Muscle of arm (tissue), 14 donors: Measurements from ENCODE around the gene PMPCB. TPM values are rescaled to one million over a fixed set of nuclear protein-coding genes. Genes with fewer than 3 reads are reported as not detected.
"Not testable (repeated sequence)": the region's sequence is repeated elsewhere in the genome, so short reads cannot be mapped to it uniquely, and the experiment has no call there.

Source experiments
- DNase-seq: peaks from one replicate; pipeline ENCODE4 v3.0.0-alpha.2; 2013
- long read RNA-seq, 11 donors: transcript quantifications; one replicate each; lab custom pipeline, GENCODE V29; 2026
- polyA plus RNA-seq, 12 donors: library from polyadenylated mRNA; unstranded; fragments of 120-200 nt; gene quantifications; one replicate each; pipeline ENCODE4 v1.2.1, GENCODE V29; 2013; ENCODE audit not compliant: insufficient read length in 12 of 12

Gene PMPCB, protein sequence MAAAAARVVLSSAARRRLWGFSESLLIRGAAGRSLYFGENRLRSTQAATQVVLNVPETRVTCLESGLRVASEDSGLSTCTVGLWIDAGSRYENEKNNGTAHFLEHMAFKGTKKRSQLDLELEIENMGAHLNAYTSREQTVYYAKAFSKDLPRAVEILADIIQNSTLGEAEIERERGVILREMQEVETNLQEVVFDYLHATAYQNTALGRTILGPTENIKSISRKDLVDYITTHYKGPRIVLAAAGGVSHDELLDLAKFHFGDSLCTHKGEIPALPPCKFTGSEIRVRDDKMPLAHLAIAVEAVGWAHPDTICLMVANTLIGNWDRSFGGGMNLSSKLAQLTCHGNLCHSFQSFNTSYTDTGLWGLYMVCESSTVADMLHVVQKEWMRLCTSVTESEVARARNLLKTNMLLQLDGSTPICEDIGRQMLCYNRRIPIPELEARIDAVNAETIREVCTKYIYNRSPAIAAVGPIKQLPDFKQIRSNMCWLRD
- 10 to 100 TPM in 11 of 12 donors, not detected in 1; 32.1 to 70.9 (median 64.4) TPM for polyA plus RNA-seq
- long read RNA-seq, donor 1, transcript PMPCB-201 (13 exons, 2,472 nt): major isoform, 12 of 146 reads
- long read RNA-seq, donor 1, partial matches to known transcripts: 126 of 146 reads
- long read RNA-seq, donor 1, other reads (novel, unspliced or antisense): 0 of 146 reads
- long read RNA-seq, donor 2, transcript PMPCB-201 (13 exons, 2,472 nt): major isoform, 27 of 81 reads
- long read RNA-seq, donor 2, partial matches to known transcripts: 51 of 81 reads
- long read RNA-seq, donor 2, other reads (novel, unspliced or antisense): 0 of 81 reads
- long read RNA-seq, donor 3, transcript PMPCB-201 (13 exons, 2,472 nt): major isoform, 12 of 74 reads
- long read RNA-seq, donor 3, partial matches to known transcripts: 58 of 74 reads
- long read RNA-seq, donor 3, other reads (novel, unspliced or antisense): 0 of 74 reads
- long read RNA-seq, donor 4, partial matches to known transcripts: 19 of 24 reads
- long read RNA-seq, donor 4, other reads (novel, unspliced or antisense): 0 of 24 reads
- long read RNA-seq, donor 5, transcript PMPCB-201 (13 exons, 2,472 nt): major isoform, 26 of 273 reads
- long read RNA-seq, donor 5, partial matches to known transcripts: 225 of 273 reads
- long read RNA-seq, donor 5, other reads (novel, unspliced or antisense): 18 of 273 reads
- long read RNA-seq, donor 6, transcript PMPCB-201 (13 exons, 2,472 nt): major isoform, 10 of 49 reads
- long read RNA-seq, donor 6, partial matches to known transcripts: 38 of 49 reads
- long read RNA-seq, donor 6, other reads (novel, unspliced or antisense): 0 of 49 reads
- long read RNA-seq, donor 7, transcript PMPCB-201 (13 exons, 2,472 nt): major isoform, 10 of 34 reads
- long read RNA-seq, donor 7, partial matches to known transcripts: 24 of 34 reads
- long read RNA-seq, donor 7, other reads (novel, unspliced or antisense): 0 of 34 reads
- long read RNA-seq, donor 8, transcript PMPCB-201 (13 exons, 2,472 nt): major isoform, 21 of 190 reads
- long read RNA-seq, donor 8, partial matches to known transcripts: 159 of 190 reads
- long read RNA-seq, donor 8, other reads (novel, unspliced or antisense): 9 of 190 reads
- long read RNA-seq, donor 9, transcript PMPCB-201 (13 exons, 2,472 nt): major isoform, 6 of 91 reads
- long read RNA-seq, donor 9, partial matches to known transcripts: 83 of 91 reads
- long read RNA-seq, donor 9, other reads (novel, unspliced or antisense): 0 of 91 reads
- long read RNA-seq, donor 10, transcript PMPCB-201 (13 exons, 2,472 nt): major isoform, 9 of 111 reads
- long read RNA-seq, donor 10, partial matches to known transcripts: 93 of 111 reads
- long read RNA-seq, donor 10, other reads (novel, unspliced or antisense): 6 of 111 reads
- long read RNA-seq, donor 11, transcript PMPCB-201 (13 exons, 2,472 nt): major isoform, 30 of 173 reads
- long read RNA-seq, donor 11, partial matches to known transcripts: 140 of 173 reads
- long read RNA-seq, donor 11, other reads (novel, unspliced or antisense): 0 of 173 reads

- DNase-seq: peak; percentile 96
Measured at GRCh38 chr7:103296901-103297836, at the start of gene PMPCB. TSS of gene PMPCB (plus strand) at chr7:103297435. CDS start at chr7:103297460, 25 bp downstream.

DNA sequence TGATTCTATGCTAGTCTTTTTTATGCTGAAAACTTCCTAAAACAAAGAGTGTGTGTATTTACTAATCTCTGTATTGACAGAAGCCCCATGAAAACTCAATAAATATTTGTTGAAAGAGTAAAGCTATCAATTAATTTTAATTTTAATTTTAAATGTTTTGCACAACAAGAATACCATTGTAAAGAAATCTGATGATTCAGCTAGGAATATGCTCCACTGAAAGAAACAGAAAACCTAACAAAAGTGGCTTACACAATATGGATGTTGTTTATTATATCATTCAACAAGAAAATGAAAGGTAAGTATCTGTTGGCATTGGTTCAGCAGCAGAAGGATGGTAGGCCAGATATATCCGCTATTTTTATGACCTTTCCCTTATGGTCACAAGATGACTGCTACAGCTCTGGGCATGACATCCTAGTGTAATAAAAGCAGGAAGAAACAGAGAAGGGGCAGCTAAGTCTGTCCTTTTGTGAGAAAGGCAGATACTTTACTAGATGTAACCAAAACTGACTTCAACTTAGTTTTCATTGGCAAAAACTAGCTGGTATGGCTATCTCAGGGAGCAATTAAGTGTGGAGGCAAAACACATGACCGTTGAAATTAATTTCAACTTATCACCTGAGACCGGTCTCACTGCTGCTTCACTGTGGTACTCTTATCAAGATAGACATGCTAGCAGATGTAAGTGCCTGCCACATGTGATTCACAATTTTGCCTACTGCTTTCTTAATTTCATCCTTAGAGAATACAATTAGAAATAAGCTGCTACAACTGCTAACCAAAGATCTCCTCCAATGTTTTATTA, 43.3 kb upstream of the PMPCB start:
- DNase-seq: not testable (repeated sequence)

- DNase-seq: not testable (repeated sequence)
Measured at GRCh38 chr7:103264054-103264453, 33.2 kb upstream of the PMPCB start.

- not testable (repeated sequence) for DNase-seq
Measured at GRCh38 chr7:103266229-103266628, 31.0 kb upstream of the PMPCB start.

- not testable (repeated sequence) for DNase-seq
Measured at GRCh38 chr7:103273374-103273773, 23.9 kb upstream of the PMPCB start.

DNA sequence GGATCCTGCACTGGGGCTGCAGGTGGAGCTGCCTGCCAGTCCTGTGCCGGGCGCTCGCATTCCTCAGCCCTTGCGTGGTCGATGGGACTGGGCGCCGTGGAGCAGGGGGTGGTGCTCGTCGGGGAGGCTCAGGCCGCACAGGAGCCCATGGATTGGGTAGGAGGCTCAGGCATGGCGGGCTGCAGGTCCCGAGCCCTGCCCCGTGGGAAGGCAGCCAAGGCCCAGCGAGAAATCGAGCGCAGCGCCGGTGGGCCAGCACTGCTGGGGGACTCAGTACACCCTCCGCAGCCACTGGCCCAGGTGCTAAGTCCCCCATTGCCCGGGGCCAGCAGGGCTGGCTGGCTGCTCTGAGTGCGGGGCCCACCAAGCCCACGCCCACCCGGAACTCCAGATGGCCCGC, 22.4 kb upstream of the PMPCB start:
- DNase-seq: not testable (repeated sequence)

DNA sequence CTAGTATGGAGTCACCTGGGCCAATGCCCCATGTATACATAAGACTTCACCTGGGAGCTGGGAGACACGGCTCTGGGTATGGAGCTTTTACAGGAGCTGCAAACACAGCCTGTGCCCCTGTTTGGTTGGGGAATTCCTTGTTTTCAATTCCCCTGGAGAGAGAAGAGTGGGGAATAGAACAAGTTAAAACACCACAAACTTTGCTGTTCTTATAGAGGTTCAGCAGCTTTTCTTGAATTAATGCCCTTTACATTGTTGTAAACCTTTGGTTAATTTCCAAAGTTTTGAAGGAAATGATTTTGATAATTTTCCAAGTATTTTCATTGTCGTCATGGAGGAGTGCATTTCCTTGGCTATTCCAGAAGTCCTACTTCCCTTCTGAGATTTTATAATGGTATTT, 19.0 kb upstream of the PMPCB start:
- not testable (repeated sequence) for DNase-seq

DNA sequence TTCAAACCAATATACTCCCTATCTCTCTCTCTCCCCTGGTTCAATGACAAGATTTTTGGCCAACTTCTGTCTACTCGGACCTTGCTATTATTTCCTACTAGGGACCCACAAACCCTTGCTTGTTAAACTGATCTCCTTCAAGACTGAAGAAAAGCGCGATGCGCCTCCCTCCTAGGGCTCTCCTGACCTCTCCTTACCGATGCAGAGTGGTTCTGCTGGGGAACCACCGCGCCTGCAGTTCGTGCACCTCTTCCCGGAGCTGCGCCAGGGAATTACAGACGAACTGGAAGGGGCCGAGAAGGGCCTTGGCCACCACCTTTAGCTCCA, 17.6 kb upstream of the PMPCB start:
- DNase-seq: not testable (repeated sequence)

GRCh38 chr7:103279963-103280802, 17.1 kb upstream of the PMPCB start:
- DNase-seq: peak; percentile 46

GRCh38 chr7:103280803-103281155, 16.5 kb upstream of the PMPCB start:
- DNase-seq: peak; percentile 19

DNA sequence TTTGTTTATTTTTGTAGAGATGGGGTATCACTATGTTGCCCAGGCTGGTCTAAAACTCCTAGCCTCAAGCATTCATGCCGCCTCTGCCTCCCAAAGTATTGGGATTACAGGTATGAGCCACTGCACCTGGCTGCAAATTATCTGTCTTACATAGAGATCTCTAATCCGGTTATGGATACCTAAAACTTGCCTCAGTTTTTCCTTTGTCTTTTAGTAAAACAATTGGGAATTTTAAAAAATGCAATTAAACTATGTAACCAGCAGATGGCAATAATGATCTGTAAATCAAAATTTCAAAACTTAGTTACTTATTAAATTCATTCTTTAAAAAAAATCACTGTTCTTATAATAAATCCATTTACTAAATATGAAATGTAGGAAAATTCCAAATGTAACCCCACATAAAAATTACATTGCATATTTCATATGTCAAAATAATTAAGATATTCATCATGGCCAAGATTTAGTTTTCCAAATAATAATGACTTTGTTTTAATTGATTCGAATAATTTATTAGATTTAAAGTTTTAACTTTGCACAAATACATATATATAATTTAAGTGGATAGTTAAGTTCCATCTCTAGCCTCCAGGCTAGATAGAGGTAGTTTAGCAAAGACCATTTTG, 14.3 kb upstream of the PMPCB start:
- DNase-seq: not testable (repeated sequence)

DNA sequence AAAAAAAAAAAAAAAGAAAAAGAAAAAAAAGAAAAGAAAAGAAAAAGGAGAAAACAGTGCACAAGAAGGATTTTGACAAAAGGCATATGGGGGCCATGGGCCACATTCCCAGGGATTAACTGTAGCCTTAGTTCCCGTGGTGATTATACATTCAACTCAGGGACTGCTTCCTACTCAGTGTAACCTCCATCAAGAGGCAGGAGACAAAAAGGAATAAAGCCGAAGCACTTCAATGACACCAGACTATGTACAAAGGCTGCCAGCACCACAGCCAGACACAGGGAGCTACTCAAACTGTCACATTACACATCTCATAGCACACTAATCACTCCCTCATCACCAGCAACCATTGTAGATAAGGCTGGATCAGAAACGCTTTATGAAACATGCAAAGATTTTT, 5.1 kb upstream of the PMPCB start:
- no peak for DNase-seq

GRCh38 chr7:103293526-103293925, 3.7 kb upstream of the PMPCB start:
- DNase-seq: no peak

DNA sequence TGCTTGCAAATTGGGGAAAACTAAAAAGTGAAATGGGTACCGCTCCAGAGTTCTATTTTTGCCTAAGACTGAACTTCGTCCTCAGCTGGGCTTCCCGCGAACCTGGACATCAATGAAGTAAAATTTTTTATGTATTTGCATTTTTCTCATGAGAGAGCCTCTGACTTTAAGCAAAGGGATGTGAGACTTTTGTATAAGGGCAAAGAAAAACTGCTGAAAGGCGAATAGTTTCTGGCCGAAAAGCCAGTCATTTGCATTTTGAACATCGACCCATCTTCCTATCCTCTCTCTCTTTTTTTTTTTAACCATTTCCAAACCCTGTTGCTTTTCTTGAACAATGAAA, 573 bp downstream of the PMPCB start:
- DNase-seq: no peak

DNA sequence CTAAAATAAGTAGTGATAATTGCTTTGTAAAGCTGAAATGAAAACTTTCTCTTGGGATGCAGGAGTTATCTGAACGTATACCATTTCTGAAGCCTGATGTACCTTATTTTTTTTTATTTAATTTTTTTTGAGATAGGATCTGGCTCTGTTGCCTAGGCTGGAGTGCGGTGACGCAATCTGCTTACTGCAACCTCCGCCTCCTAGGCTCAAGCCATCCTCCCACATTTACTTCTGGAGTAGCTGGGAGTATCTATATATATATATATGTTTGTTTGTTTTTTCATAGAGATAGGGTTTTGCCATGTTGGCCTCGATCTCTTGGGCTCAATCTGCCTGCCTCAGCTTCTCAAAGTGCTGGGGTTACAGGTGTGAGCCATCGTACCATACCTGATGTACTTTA, 2.4 kb downstream of the PMPCB start:
- DNase-seq: no peak

DNA sequence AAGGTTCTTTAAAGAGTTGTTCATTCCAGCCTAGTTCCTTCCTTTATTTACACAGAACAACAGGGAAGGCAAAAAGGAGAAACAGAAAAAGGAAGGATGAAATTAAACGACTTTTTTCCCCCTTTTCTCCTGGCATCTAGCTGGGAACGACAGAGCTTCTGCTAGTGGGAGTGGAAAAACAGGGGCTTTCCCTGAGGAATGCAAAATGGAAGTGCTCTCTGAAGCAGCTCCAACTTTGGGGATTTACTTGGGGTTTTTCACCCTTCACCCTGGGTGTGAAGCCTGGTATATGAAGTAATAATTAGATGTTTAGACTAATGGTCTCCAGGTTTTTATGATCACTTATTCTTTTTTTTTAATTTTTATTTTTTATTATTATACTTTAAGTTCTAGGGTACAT, 4.2 kb downstream of the PMPCB start:
- DNase-seq: no peak
